K562 (cell line): ENCODE results near the gene ZNF273. TPM values are rescaled to one million over a fixed set of nuclear protein-coding genes. Genes with fewer than 3 reads are reported as not detected.

Experiments used
- ATAC-seq: fragments of 200-7000 bp; cut with Tn5 transposase; 3 replicates; pipeline ENCODE4 v1.9.1; 2020; ENCODE audit warnings: moderate library complexity
- BruUV-seq: library from RNA; stranded (reverse); fragments of 400-500 nt; replicated peaks from 2 replicates; lab custom pipeline; 2021; lab: Mats Ljungman, UMichigan
- CTCF ChIA-PET: fragments of 300-600 bp; formaldehyde crosslinking; extraction: SDS; loops from one replicate; lab custom pipeline; 2021; ENCODE audit warnings: low intra/inter-chr PET ratio; lab: Yijun Ruan, JAX
- POLR2A ChIA-PET: fragments of 300-600, 350-650 bp; sonication (Branson Sonifier 250); formaldehyde crosslinking; extraction: SDS; loops from one replicate; lab custom pipeline; 2021; ENCODE audit warnings: antibody characterized with exemption, inconsistent platforms; lab: Yijun Ruan, JAX
- DNase-seq, 4 experiments: peaks; one replicate each; pipeline versions ENCODE4 v3.0.0 to v3.0.0-alpha.2; 2011 to 2018; ENCODE audit warnings: low spot score in 3 of 4, mixed read lengths in 3 of 4; ENCODE audit errors: extremely low read depth in 1 of 4
- FAIRE-seq: peaks from 2 replicates; lab custom pipeline; 2011; peaks lifted over from hg19 to GRCh38; lab: Jason Lieb, UNC
- H2AFZ ChIP-seq: 2 replicates; pipeline ENCODE4 v1.6.0; 2011; ENCODE audit warnings: low read depth, low read length, control low read depth, inconsistent platforms
- H3K27ac ChIP-seq: fragments of 200-600 bp; 3 replicates; pipeline ENCODE4 v1.8.0; 2011; ENCODE audit warnings: low read depth, mild to moderate bottlenecking, control low read depth, inconsistent platforms, low read length, moderate library complexity, mixed read lengths; ENCODE audit errors: extremely low read depth
- H3K27me3 ChIP-seq, 2 experiments: fragments of 300-600 bp in 1 of 2; 2 replicates in 1 of 2; 3 replicates in 1 of 2; pipeline versions ENCODE4 v1.6.0 to v1.8.0; 2011; ENCODE audit warnings: inconsistent platforms in 2 of 2, low read length in 2 of 2, mild to moderate bottlenecking in 1 of 2, mixed read lengths in 1 of 2, moderate library complexity in 1 of 2; ENCODE audit not compliant: control insufficient read depth in 2 of 2, insufficient read depth in 2 of 2
- H3K36me3 ChIP-seq: fragments of 300-600 bp; 3 replicates; pipeline ENCODE4 v1.8.0; 2011; ENCODE audit warnings: mild to moderate bottlenecking, low read length, inconsistent platforms; ENCODE audit not compliant: control insufficient read depth, insufficient read depth
- H3K4me1 ChIP-seq, 2 experiments: fragments of 200-600 bp in 1 of 2; replicated peaks in 1 of 2; 2 replicates in 1 of 2; 3 replicates in 1 of 2; pipeline versions ENCODE4 v1.5.1 to v1.8.0; 2011; ENCODE audit warnings: inconsistent platforms in 2 of 2, low read length in 2 of 2, mild to moderate bottlenecking in 1 of 2, mixed read lengths in 1 of 2, moderate library complexity in 1 of 2; ENCODE audit not compliant: control insufficient read depth in 2 of 2, insufficient read depth in 2 of 2
- H3K4me2 ChIP-seq: 2 replicates; pipeline ENCODE4 v1.6.1; 2011; ENCODE audit warnings: low read length, control low read depth, inconsistent platforms, mixed read lengths; ENCODE audit not compliant: insufficient read depth
- H3K4me3 ChIP-seq: fragments of 200-600 bp; sonication (generic), shearing (Covaris generic); 2 replicates; pipeline ENCODE4 v1.5.1; 2016; ENCODE audit warnings: control low read depth, inconsistent platforms
- H3K79me2 ChIP-seq: fragments of 200-600 bp; 3 replicates; pipeline ENCODE4 v1.8.0; 2011; ENCODE audit warnings: low read length, inconsistent platforms; ENCODE audit not compliant: control insufficient read depth, insufficient read depth
- H3K9ac ChIP-seq, 2 experiments: 2 replicates each; pipeline versions ENCODE4 v1.6.0 to v1.6.1; 2011; ENCODE audit warnings: low read depth in 2 of 2, low read length in 2 of 2, control low read depth in 1 of 2, inconsistent platforms in 1 of 2, mild to moderate bottlenecking in 1 of 2, mixed read lengths in 1 of 2; ENCODE audit not compliant: insufficient read depth in 1 of 2
- H3K9me1 ChIP-seq: one replicate; pipeline ENCODE4 v1.6.0; 2011; ENCODE audit warnings: inconsistent platforms, mild to moderate bottlenecking, low read length, moderate library complexity; ENCODE audit not compliant: control insufficient read depth, insufficient read depth
- H3K9me3 ChIP-seq: replicated peaks from 2 replicates; pipeline ENCODE4 v1.5.1; 2011; ENCODE audit warnings: low read depth, low read length, inconsistent platforms; ENCODE audit not compliant: control insufficient read depth, insufficient read depth
- H4K20me1 ChIP-seq: replicated peaks from 2 replicates; pipeline ENCODE4 v1.6.1; 2011; ENCODE audit warnings: low read length, inconsistent platforms, mixed read lengths; ENCODE audit not compliant: control insufficient read depth, insufficient read depth
- ERF ChIP-seq: fragments of 450-650 bp; formaldehyde crosslinking; IDR thresholded peaks from 2 replicates; pipeline ENCODE4 v1.4.0; 2020; ENCODE audit warnings: mild to moderate bottlenecking, mixed read lengths
- FOXK2 ChIP-seq, 2 experiments: fragments of 450-650 bp; IDR thresholded peaks in 1 of 2; conservative IDR thresholded peaks in 1 of 2; 2 replicates each; pipeline ENCODE4 v1.6.1; 2016; ENCODE audit warnings: low read depth in 2 of 2, mild to moderate bottlenecking in 1 of 2
- PYGO2 ChIP-seq: fragments of 450-650 bp; IDR thresholded peaks from 2 replicates; pipeline ENCODE4 v1.6.1; 2016; ENCODE audit warnings: mild to moderate bottlenecking, missing genetic modification characterization, moderate library complexity, missing compliant biosample characterization
- RBBP5 ChIP-seq: fragments of 200-600 bp; sonication (generic); IDR thresholded peaks from 2 replicates; pipeline ENCODE4 v1.6.1; 2012; ENCODE audit warnings: borderline replicate concordance, mild to moderate bottlenecking, low read length, control low read depth, inconsistent platforms; ENCODE audit not compliant: insufficient read depth, poor library complexity, severe bottlenecking
- SMARCE1 ChIP-seq: fragments of 450-650 bp; IDR thresholded peaks from 2 replicates; pipeline ENCODE4 v1.7.1; 2016; ENCODE audit warnings: mild to moderate bottlenecking
- TAF7 ChIP-seq: fragments of 450-650 bp; IDR thresholded peaks from 2 replicates; pipeline ENCODE4 v1.6.1; 2016; ENCODE audit warnings: missing genetic modification characterization, missing compliant biosample characterization
- ZNF134 ChIP-seq: fragments of 250-450 bp; sonication (Bioruptor Pico); conservative IDR thresholded peaks from 2 replicates; pipeline ENCODE4 v1.4.0; 2020
- ZNF316 ChIP-seq: fragments of 450-650 bp; IDR thresholded peaks from 2 replicates; pipeline ENCODE4 v1.6.1; 2016
- ZNF436 ChIP-seq: fragments of 250-450, 450-650 bp; sonication (Bioruptor Pico); formaldehyde crosslinking; IDR thresholded peaks from 2 replicates; pipeline ENCODE4 v1.7.0; 2020; ENCODE audit warnings: mild to moderate bottlenecking
- WGBS: fragments of 100-300 bp; shearing (Covaris generic); methylation state at CpG from one replicate; pipeline ENCODE4 v1.1.6; 2016; ENCODE audit warnings: low coverage, mixed read lengths; ENCODE audit not compliant: insufficient coverage; ENCODE audit errors: missing lambda C conversion rate; 5-methylcytosine and 5-hydroxymethylcytosine counted together
- in situ Hi-C: fragments of 300-500 bp; cut with MboI; formaldehyde crosslinking; loops from 4 replicates; pipeline ENCODE4 v1.15.0; 2018; ENCODE audit warnings: inconsistent platforms, mixed read lengths
- intact Hi-C: fragments of 100-400 bp; cut with micrococcal nuclease; formaldehyde crosslinking; loops from 2 replicates; pipeline ENCODE4 v1.14.2; 2022
- polyA plus RNA-seq, 8 experiments: library from polyadenylated mRNA; depleted of rRNA in 4 of 8; stranded (reverse) in 5 of 8; unstranded in 3 of 8; fragments of >200 nt; fragmentation: Nextera tagmentation in 2 of 8; fragmentation: Illumina TruSeq in 1 of 8; extraction: Ambion mirVana in 2 of 8; extraction: Trizol in 1 of 8; gene quantifications; 2 replicates each; pipeline versions ENCODE4 v1.2.1 to v1.2.3, GENCODE V29; 2011 to 2014; ENCODE audit warnings: inconsistent platforms in 1 of 8, missing spikeins in 1 of 8
- total RNA-seq, 7 experiments: library from RNA; depleted of rRNA in 6 of 7; stranded (reverse); fragments of >200 nt in 6 of 7; fragmentation: Illumina TruSeq in 2 of 7; extraction: Trizol in 2 of 7; gene quantifications; 2 replicates each; pipeline versions ENCODE4 v1.2.1 to v1.2.3, GENCODE V29; 2011 to 2021; ENCODE audit warnings: low replicate concordance in 1 of 7
- TF ChIP-seq, protein P1 (sequence below): fragments of 250-450 bp; sonication (Bioruptor Pico); IDR thresholded peaks from 2 replicates; pipeline ENCODE4 v1.4.0; 2020
- TF ChIP-seq, protein P2 (sequence below): sonication (generic); formaldehyde crosslinking; IDR thresholded peaks from 2 replicates; pipeline ENCODE4 v1.8.1; 2022; ENCODE audit warnings: missing genetic modification reagents

Gene ZNF273
- total and polyA plus RNA-seq, 9 of the 15 experiments (the other 6 are each of a cell fraction or from before 2014, with no cell fraction given): 13.3 to 37.0 (median 20.7) TPM

DNA sequence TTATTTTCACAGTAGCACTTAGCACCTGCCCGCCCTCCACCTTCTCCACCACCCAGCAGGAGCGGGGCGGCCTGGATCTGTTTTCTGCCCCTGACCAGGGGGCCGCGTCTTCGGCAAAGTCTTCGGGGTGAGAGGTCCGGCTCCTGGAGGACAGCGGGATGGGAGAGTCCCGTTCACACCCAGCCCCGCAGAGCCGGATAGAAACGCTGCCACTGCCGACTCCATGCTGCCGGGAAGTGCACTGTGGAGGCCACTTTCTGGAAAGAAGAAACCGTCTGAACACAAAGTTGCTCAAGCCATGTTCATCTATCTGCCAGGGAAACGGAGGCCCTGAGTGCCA lies 14.5 kb upstream of the ZNF273 start (continued):
- TF ChIP-seq FOXK2 (conservative IDR thresholded peaks at IDR 0.05 in 1 of 2, IDR thresholded peaks at IDR 0.05 in 1 of 2; ENCODE audit: low read depth in 2 of 2): no peak

DNA sequence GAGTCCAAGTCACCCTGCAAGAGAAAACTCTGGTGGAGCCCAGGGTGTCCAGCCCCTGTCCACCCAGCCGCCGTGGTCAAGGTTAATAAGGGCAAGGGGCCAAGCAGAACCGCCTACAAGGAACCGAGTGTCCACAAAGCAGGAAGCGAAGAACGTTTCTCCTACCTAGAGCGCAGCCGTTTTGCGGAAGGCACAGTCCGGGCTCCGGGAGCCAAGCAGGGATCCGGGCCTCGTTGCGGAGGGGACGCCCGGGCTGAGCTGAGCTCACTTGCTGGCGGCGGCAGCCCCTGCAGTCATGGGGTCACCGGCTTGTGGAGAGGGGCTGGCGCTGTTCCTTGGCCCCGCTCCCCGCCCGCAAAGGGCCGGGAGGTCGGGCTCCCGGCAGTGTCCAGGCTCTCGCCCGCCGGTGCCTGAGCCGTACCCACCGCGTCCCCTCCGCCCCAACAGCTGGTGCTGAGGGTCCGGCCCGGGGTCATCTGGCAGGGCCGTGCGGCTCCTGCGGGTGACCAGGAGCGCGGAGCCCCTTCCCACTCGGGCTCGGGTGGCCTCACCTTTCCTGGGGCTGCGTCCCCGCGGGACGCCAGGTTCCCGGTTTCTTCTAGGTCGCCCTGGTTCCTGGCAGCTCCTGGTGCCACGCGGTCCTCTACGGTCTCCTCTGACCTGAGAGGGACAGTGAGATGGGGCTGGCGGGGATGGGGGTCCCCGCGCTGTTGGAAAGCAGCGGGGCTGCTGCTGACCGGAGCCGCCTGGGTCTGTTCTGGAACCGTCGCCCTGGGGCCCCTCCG lies 14.0 kb upstream of the ZNF273 start:
- no TSS peak for BruUV-seq
- ATAC-seq (no peak), DNase-seq (no peak)
- Histone ChIP-seq H3K4me1 (peaks cover 44 to 52% of the 10 kb centered on the region in 2 experiments; a peak in 4 of 5 replicates), H3K36me3 (no peaks in the 10 kb centered on the region), H3K9me3 (peaks cover 7% of the 10 kb centered on the region), H3K4me2 (no peak overlapping the region)
- no peak for TF ChIP-seq TAF7 (tag)
- TF ChIP-seq PYGO2 (tag): no peak
- no peak for TF ChIP-seq ZNF436 (CRISPR knock-in tag)
- TF ChIP-seq, protein P1, sequence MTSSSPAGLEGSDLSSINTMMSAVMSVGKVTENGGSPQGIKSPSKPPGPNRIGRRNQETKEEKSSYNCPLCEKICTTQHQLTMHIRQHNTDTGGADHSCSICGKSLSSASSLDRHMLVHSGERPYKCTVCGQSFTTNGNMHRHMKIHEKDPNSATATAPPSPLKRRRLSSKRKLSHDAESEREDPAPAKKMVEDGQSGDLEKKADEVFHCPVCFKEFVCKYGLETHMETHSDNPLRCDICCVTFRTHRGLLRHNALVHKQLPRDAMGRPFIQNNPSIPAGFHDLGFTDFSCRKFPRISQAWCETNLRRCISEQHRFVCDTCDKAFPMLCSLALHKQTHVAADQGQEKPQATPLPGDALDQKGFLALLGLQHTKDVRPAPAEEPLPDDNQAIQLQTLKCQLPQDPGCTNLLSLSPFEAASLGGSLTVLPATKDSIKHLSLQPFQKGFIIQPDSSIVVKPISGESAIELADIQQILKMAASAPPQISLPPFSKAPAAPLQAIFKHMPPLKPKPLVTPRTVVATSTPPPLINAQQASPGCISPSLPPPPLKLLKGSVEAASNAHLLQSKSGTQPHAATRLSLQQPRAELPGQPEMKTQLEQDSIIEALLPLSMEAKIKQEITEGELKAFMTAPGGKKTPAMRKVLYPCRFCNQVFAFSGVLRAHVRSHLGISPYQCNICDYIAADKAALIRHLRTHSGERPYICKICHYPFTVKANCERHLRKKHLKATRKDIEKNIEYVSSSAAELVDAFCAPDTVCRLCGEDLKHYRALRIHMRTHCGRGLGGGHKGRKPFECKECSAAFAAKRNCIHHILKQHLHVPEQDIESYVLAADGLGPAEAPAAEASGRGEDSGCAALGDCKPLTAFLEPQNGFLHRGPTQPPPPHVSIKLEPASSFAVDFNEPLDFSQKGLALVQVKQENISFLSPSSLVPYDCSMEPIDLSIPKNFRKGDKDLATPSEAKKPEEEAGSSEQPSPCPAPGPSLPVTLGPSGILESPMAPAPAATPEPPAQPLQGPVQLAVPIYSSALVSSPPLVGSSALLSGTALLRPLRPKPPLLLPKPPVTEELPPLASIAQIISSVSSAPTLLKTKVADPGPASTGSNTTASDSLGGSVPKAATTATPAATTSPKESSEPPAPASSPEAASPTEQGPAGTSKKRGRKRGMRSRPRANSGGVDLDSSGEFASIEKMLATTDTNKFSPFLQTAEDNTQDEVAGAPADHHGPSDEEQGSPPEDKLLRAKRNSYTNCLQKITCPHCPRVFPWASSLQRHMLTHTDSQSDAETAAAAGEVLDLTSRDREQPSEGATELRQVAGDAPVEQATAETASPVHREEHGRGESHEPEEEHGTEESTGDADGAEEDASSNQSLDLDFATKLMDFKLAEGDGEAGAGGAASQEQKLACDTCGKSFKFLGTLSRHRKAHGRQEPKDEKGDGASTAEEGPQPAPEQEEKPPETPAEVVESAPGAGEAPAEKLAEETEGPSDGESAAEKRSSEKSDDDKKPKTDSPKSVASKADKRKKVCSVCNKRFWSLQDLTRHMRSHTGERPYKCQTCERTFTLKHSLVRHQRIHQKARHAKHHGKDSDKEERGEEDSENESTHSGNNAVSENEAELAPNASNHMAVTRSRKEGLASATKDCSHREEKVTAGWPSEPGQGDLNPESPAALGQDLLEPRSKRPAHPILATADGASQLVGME (CRISPR knock-in tag): no peak
- no peak for TF ChIP-seq ERF (CRISPR knock-in tag)
- no peak for TF ChIP-seq SMARCE1
- TF ChIP-seq ZNF134: no peak
- no peak for TF ChIP-seq RBBP5
- TF ChIP-seq, protein P2, sequence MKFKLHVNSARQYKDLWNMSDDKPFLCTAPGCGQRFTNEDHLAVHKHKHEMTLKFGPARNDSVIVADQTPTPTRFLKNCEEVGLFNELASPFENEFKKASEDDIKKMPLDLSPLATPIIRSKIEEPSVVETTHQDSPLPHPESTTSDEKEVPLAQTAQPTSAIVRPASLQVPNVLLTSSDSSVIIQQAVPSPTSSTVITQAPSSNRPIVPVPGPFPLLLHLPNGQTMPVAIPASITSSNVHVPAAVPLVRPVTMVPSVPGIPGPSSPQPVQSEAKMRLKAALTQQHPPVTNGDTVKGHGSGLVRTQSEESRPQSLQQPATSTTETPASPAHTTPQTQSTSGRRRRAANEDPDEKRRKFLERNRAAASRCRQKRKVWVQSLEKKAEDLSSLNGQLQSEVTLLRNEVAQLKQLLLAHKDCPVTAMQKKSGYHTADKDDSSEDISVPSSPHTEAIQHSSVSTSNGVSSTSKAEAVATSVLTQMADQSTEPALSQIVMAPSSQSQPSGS (CRISPR knock-in tag): no peak
- TF ChIP-seq ZNF316: no peak
- TF ChIP-seq, all 486 proteins: peak for 0
- H2AFZ ChIP-seq: no peak overlapping the region
- ChIA-PET POLR2A (interaction anchor here (0.5 kb wide), 1 partner anchor 198 kb away, joined by 3 read pairs; no protein-coding TSS in a partner anchor), CTCF (no interaction called here)
- no peaks in the 10 kb centered on the region for H3K27me3 ChIP-seq
- no peak overlapping the region for H3K4me3 ChIP-seq
- in situ Hi-C loops: no loop called here
- H3K27ac ChIP-seq: no peak overlapping the region
- 92% methylated on average over 41 of the region's 60 CpGs for WGBS
- H3K79me2 ChIP-seq: no peaks in the 10 kb centered on the region
- FAIRE-seq: no peak
- H3K9ac ChIP-seq: no peak overlapping the region
- no peaks in the 10 kb centered on the region for H4K20me1 ChIP-seq
- intact Hi-C loops: no loop called here
- H3K9me1 ChIP-seq: no peaks in the 10 kb centered on the region
